Astrocyte (in vitro differentiated cells and primary cell): Measurements from ENCODE around the gene DACT2. TPM values are rescaled to one million over a fixed set of nuclear protein-coding genes. Genes with fewer than 3 reads are reported as not detected.

ENCODE experiments used
- DNase-seq: peaks from one replicate; pipeline ENCODE4 v3.0.0-alpha.2; 2010; ENCODE audit warnings: low read depth
- FAIRE-seq: peaks from 2 replicates; lab custom pipeline; 2011; peaks lifted over from hg19 to GRCh38; lab: Jason Lieb, UNC
- H2AFZ ChIP-seq: 2 replicates; pipeline ENCODE4 v1.6.0; 2012; ENCODE audit warnings: low read depth, low read length, inconsistent platforms
- H3K27ac ChIP-seq: 2 replicates; pipeline ENCODE4 v1.5.1; 2011; ENCODE audit warnings: low read depth, low read length, inconsistent platforms
- H3K27me3 ChIP-seq: 2 replicates; pipeline ENCODE4 v1.6.0; 2011; ENCODE audit warnings: low read length, inconsistent platforms; ENCODE audit not compliant: insufficient read depth
- H3K36me3 ChIP-seq: 2 replicates; pipeline ENCODE4 v1.5.1; 2011; ENCODE audit warnings: low read length, inconsistent platforms; ENCODE audit not compliant: insufficient read depth
- H3K4me1 ChIP-seq: 2 replicates; pipeline ENCODE4 v1.5.1; 2011; ENCODE audit warnings: low read length, inconsistent platforms; ENCODE audit not compliant: insufficient read depth
- H3K4me2 ChIP-seq: 2 replicates; pipeline ENCODE4 v1.6.0; 2012; ENCODE audit warnings: low read length, inconsistent platforms
- H3K4me3 ChIP-seq: 2 replicates; pipeline ENCODE4 v1.5.1; 2011; ENCODE audit warnings: low read depth, mild to moderate bottlenecking, low read length, inconsistent platforms; ENCODE audit not compliant: insufficient read depth
- H3K79me2 ChIP-seq: 2 replicates; pipeline ENCODE4 v1.6.0; 2012; ENCODE audit warnings: mild to moderate bottlenecking, low read length, inconsistent platforms; ENCODE audit not compliant: insufficient read depth
- H3K9ac ChIP-seq: 2 replicates; pipeline ENCODE4 v1.6.0; 2012; ENCODE audit warnings: mild to moderate bottlenecking, low read length, inconsistent platforms
- H3K9me3 ChIP-seq: 2 replicates; pipeline ENCODE4 v1.5.1; 2012; ENCODE audit warnings: low read depth, mild to moderate bottlenecking, low read length, inconsistent platforms; ENCODE audit not compliant: insufficient read depth
- H4K20me1 ChIP-seq: 2 replicates; pipeline ENCODE4 v1.6.0; 2012; ENCODE audit warnings: low read length, inconsistent platforms; ENCODE audit not compliant: insufficient read depth
- H3K27ac Mint-ChIP-seq: one replicate; pipeline ENCODE4 v1.8.0; 2021; ENCODE audit warnings: mild to moderate bottlenecking, mixed read lengths; ENCODE audit not compliant: unreplicated experiment
- H3K27me3 Mint-ChIP-seq: one replicate; pipeline ENCODE4 v1.8.0; 2021; ENCODE audit warnings: low read depth, mixed read lengths; ENCODE audit not compliant: unreplicated experiment
- H3K36me3 Mint-ChIP-seq: one replicate; pipeline ENCODE4 v1.8.0; 2021; ENCODE audit warnings: low read depth, mixed read lengths; ENCODE audit not compliant: unreplicated experiment
- H3K4me1 Mint-ChIP-seq: one replicate; pipeline ENCODE4 v1.8.0; 2021; ENCODE audit warnings: low read depth, mixed read lengths; ENCODE audit not compliant: unreplicated experiment
- H3K4me3 Mint-ChIP-seq: one replicate; pipeline ENCODE4 v1.8.0; 2021; ENCODE audit warnings: mild to moderate bottlenecking, moderate library complexity, mixed read lengths; ENCODE audit not compliant: unreplicated experiment
- H3K9me3 Mint-ChIP-seq: one replicate; pipeline ENCODE4 v1.8.0; 2021; ENCODE audit warnings: mild to moderate bottlenecking, mixed read lengths; ENCODE audit not compliant: unreplicated experiment
- CTCF ChIP-seq: IDR thresholded peaks from 2 replicates; pipeline ENCODE4 v1.5.1; 2011; ENCODE audit warnings: low read depth, mild to moderate bottlenecking, inconsistent platforms, low read length, moderate library complexity; ENCODE audit not compliant: insufficient read depth
- EZH2 ChIP-seq: IDR thresholded peaks from 2 replicates; pipeline ENCODE4 v1.6.1; 2012; ENCODE audit warnings: mild to moderate bottlenecking, low read length, inconsistent platforms; ENCODE audit not compliant: insufficient read depth
- total RNA-seq: library from RNA; stranded (reverse); gene quantifications from 2 replicates; pipeline ENCODE4 v1.2.1, GENCODE V29; 2021

Gene DACT2
- total RNA-seq, 1 donor from 2014 or later, result 0.20 TPM

GRCh38 chr6:168305863-168306262, 13.7 kb downstream of the DACT2 start:
- Histone ChIP-seq H3K9ac (no peak overlapping the region), H3K4me1 (no peaks in the 10 kb centered on the region), H4K20me1 (no peaks in the 10 kb centered on the region), H2AFZ (no peak overlapping the region), H3K4me2 (no peak overlapping the region), H3K79me2 (no peaks in the 10 kb centered on the region), H3K4me3 (no peak overlapping the region), H3K36me3 (no peaks in the 10 kb centered on the region), H3K9me3 (no peaks in the 10 kb centered on the region), H3K27ac (no peak overlapping the region), H3K27me3 (no peaks in the 10 kb centered on the region)
- no peak for TF ChIP-seq CTCF
- no peak for TF ChIP-seq EZH2
- FAIRE-seq (no peak), DNase-seq (no peak)
- peaks cover 15% of the 10 kb centered on the region for H3K27me3 Mint-ChIP-seq
- no peaks in the 10 kb centered on the region for H3K36me3 Mint-ChIP-seq
- no peak overlapping the region for H3K4me3 Mint-ChIP-seq
- H3K27ac Mint-ChIP-seq, result no peak overlapping the region
- H3K9me3 Mint-ChIP-seq, result no peaks in the 10 kb centered on the region
- H3K4me1 Mint-ChIP-seq, result peaks cover 13% of the 10 kb centered on the region

- peaks cover 13% of the 10 kb centered on the region for H3K4me1 Mint-ChIP-seq
- DNase-seq (no peak), FAIRE-seq (no peak)
- no peak overlapping the region for H3K27ac Mint-ChIP-seq
- peaks cover 12% of the 10 kb centered on the region for H3K27me3 Mint-ChIP-seq
- TF ChIP-seq EZH2 (no peak), CTCF (no peak)
- Histone ChIP-seq H3K4me2 (no peak overlapping the region), H3K27me3 (no peaks in the 10 kb centered on the region), H3K79me2 (no peaks in the 10 kb centered on the region), H2AFZ (no peak overlapping the region), H3K27ac (no peak overlapping the region), H3K4me3 (no peak overlapping the region), H3K9ac (no peak overlapping the region), H3K9me3 (no peaks in the 10 kb centered on the region), H3K36me3 (no peaks in the 10 kb centered on the region), H4K20me1 (no peaks in the 10 kb centered on the region), H3K4me1 (no peaks in the 10 kb centered on the region)
- H3K9me3 Mint-ChIP-seq, result no peaks in the 10 kb centered on the region
- no peaks in the 10 kb centered on the region for H3K36me3 Mint-ChIP-seq
- no peak overlapping the region for H3K4me3 Mint-ChIP-seq
These were observed 14.4 kb downstream of the DACT2 start for GRCh38 chr6:168305096-168305749.

GRCh38 chr6:168304752-168305015, 14.9 kb downstream of the DACT2 start:
- H3K4me3 Mint-ChIP-seq, result no peak overlapping the region
- no peaks in the 10 kb centered on the region for H3K36me3 Mint-ChIP-seq
- no peaks in the 10 kb centered on the region for H4K20me1 ChIP-seq
- peaks cover 12% of the 10 kb centered on the region for H3K27me3 Mint-ChIP-seq
- H3K9ac ChIP-seq, result no peak overlapping the region
- no peak overlapping the region for H2AFZ ChIP-seq
- DNase-seq (no peak), FAIRE-seq (no peak)
- no peak for TF ChIP-seq CTCF
- TF ChIP-seq EZH2, result no peak
- H3K4me1 Mint-ChIP-seq, result peaks cover 13% of the 10 kb centered on the region
- no peak overlapping the region for H3K4me3 ChIP-seq
- no peaks in the 10 kb centered on the region for H3K9me3 Mint-ChIP-seq
- no peaks in the 10 kb centered on the region for H3K27me3 ChIP-seq
- no peaks in the 10 kb centered on the region for H3K79me2 ChIP-seq
- H3K4me2 ChIP-seq, result no peak overlapping the region
- no peaks in the 10 kb centered on the region for H3K4me1 ChIP-seq
- H3K9me3 ChIP-seq, result no peaks in the 10 kb centered on the region
- H3K27ac Mint-ChIP-seq, result no peak overlapping the region
- no peaks in the 10 kb centered on the region for H3K36me3 ChIP-seq
- no peak overlapping the region for H3K27ac ChIP-seq
